NCI-H1694 (cell line): ENCODE results near the gene NGFR.

ENCODE experiments used
- DNase-seq: peaks from one replicate; lab custom pipeline; 2025; lab: John Stamatoyannopoulos, UW

NGFR gene

GRCh38 chr17:49494986-49495841 lies at the start of gene NGFR:
Gene NGFR, plus strand, starts transcription at chr17:49495293. Its CDS starts 125 bp downstream, at chr17:49495418.
- DNase-seq = peak; percentile 42

GRCh38 chr17:49445591-49445990 lies 49.5 kb upstream of the NGFR start:
- no peak for DNase-seq

DNA sequence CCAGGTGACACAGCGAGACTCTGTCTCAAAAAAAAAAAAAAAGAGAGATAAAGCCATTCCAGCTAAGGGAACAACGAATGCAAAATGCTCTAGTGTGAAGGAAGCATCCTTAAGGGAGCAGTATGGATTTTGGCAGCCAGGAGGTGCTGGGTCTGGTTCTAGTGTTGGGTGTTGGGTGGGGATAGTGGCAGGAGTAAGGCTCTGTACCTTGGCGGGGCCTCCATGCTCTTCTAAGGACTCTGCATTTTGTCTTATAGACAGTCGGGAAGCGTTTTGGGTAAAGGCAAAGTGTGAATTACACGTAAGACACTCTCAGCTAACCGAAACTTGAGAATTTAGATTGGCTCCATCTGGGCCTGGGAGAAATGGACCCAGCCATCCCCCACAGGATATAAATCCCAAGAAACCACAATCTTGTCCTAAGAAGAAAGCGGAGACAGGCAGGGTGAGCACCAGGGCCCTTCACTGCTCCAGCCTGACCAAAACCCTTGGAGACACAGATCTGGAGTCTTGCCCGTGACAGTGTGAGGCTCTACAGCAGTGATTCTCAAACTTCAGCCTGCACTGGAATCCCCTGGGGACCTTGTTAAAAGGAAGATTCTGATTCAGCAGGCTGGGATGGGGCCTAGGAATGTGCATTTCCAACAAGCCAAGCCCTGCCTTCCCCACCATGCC lies 47.3 kb upstream of the NGFR start:
- no peak for DNase-seq

DNA sequence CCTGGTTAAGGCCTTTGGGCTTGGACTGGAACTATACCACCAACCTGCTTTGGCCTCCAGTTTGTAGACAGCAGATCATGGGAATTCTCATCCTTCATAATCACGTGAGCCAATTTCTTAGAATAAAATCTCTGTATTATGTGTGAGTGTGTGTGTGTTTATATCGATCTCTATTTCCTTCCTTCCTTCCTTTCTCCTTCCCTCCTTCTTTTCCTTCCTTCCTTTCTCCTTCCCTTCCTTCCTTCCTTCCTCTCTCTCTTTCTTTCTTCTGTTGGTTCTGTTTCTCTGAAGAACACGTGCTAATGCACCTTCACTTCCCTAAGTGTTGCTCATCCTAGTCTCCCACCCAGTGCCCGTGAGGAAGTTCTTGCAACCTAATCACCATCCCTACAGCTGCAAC lies 44.9 kb upstream of the NGFR start:
- DNase-seq = no peak

DNA sequence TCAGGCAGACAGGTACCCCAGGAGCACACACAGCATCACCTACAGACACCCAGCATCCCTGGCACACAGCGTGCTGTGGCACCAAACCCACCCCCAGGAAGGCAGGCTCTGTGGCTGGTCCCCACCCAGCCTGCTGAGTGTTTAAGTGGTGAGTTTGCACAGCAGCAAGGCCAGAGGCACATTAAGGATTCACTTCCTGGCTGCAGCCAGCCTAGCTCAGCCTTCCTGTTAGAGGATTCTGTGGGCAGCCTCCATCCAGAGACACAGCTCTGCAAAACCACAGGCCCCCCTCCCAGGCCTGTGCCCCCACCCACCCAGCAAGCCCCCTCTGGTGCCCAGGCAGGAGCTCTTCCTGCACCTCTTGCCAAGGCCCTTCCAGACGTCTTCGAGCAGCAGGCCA lies 44.4 kb upstream of the NGFR start:
- DNase-seq = no peak

DNA sequence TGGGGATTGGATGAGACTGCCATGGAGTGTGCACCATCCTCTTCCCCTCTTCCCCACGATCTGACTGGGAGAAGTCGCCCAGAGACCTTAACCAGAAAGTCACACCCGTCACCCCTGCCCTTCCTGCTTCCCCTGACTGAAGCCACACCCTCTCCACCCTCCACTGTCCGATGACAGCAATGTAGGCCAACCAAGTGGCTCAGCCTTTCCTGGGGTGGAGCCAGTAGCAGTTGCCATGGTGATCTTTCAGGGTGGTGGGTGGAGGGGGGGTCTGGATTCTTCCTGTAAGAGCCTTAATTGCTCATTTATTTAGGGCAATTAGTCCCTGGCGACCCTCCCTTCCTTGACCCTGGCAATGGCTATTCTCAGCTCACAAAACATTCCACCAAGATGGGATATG lies 42.9 kb upstream of the NGFR start:
- DNase-seq = no peak

DNA sequence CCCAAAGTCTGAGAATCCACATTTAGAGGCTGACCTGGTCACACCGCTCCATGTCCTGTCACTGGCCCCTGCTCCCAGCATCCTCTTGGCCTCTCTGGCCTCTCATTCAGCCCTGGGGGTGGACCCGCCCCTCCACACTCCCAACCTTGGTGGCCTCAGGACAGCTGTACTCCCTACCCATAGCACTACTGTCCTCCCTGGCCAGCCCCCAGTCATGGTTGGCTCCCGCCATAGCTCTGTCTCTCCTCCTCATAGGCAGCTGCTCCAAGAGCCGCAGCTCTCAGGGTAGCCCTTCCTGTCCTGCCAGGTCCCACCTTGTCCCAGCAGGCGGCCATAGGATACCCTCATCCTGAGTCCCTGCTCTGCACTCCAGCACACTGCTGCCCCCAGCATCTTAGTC lies 42.4 kb upstream of the NGFR start:
- DNase-seq = no peak

DNA sequence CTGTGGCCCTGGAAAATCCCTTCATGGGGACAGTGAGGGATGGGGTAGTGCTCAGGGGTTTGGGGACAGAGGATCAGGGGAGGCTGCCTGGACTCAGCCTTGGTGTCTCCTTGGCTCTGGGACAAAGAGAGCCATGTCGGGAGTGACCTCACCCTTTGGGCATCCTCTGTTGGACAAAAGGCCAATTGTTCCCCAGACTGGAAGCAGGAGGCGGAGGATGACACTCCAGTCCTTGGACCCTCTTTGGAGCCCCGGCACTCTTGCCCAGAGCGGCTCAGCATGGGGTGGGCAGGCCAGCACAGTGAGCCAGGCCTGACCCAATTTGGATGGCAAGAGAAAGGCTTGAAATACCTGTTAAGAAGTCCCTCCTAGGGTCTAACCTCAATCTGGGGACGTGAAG lies 41.0 kb upstream of the NGFR start:
- no peak for DNase-seq

GRCh38 chr17:49455272-49455861 lies 39.7 kb upstream of the NGFR start:
- DNase-seq = no peak

- no peak for DNase-seq
Measured at GRCh38 chr17:49456183-49456965, 38.7 kb upstream of the NGFR start.

DNA sequence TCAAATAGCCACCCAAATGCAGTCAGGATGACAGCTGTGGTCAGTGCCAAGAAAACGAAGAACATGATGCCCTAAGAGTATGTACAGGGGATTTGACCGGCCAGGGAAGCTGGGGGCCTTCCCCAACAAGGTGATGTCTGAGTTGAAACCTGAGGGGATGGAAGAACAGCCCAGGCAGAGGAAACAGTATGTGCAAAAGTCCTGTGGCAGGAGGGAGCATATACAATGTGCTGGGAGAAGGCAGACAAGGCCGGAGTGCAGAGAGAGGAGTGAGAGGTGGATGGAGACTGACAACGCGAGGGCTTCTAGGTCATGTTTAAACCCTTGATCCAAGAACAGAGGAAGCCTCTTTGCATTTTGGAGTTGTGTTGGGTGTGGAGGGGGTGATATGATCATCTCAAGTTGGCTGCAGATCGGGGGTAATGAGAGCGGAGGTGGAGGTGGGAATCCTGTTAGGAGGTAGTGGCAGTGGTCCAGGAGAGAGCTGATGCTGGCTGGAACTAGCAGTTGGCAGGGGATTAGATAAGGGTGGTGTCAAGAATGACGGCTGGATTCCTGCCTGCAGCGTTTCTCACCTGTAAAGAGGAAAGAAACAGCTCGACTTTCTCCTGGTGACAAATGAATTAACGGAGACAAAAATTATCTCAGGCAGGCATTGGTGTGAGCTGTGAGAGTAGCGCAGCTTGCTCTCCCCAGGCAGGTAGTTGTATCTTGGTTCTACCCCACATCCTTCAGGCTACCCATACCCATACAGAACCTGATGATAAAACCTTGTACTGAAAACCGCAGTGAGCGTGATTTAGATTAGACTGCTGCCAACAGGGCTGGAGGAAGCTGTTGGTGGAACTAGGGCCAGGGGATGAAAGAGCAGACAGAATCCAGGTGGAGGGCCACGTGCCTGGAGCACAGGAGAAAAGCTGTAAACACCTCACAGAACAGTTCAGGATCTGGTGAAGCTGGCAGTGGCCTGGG lies 37.2 kb upstream of the NGFR start:
- DNase-seq = no peak

DNA sequence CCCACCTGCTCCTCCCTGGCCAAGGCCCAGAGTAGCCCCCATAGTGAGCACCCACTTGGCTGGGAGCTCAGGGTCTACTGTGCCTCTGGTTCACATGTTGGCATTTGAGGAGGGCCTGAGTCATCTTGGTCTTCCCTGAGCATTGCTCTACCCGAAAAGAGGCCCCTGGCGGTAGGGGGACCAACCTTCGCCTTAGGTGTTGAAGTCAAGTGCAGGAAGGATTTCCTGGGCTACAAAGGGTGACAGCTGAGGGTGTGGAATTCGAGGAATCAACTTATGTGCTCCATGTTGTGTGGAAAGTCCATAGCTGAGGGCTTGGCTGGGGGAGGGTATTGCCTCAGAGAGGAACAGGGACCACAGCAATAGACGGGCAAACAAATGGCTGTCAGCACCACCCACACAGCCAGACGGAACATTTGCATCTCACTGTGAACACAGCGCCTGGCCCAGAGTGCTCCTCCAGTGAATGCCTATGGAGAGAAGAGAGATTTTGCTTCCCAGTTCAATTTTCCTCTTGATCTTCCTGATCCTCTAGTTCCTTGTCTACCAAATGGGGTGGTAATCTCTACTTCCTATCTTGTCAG lies 35.6 kb upstream of the NGFR start:
- DNase-seq = no peak

- no peak for DNase-seq
Measured at GRCh38 chr17:49460401-49460800, 34.7 kb upstream of the NGFR start.

DNA sequence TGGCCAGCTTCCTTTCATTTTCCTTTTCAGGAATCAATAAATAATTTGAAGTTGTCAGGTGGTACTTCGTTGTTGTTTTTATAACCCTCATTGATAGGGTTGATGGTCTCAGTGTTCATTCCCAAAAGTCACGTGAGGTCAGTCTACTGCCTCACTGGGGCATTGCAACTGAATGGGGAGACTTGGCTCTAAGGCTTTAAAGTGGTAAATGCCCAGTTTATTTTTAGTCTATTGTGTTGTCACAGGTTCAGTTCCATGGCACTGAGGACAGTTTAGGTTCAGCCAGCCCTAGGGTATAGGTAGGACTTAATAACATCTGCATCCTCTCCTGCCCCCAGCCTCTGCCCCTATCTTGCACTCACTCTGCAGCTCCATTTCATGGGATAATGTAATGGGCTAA lies 33.5 kb upstream of the NGFR start:
- no peak for DNase-seq

- no peak for DNase-seq
Measured at GRCh38 chr17:49464049-49464448, 31.0 kb upstream of the NGFR start.

DNA sequence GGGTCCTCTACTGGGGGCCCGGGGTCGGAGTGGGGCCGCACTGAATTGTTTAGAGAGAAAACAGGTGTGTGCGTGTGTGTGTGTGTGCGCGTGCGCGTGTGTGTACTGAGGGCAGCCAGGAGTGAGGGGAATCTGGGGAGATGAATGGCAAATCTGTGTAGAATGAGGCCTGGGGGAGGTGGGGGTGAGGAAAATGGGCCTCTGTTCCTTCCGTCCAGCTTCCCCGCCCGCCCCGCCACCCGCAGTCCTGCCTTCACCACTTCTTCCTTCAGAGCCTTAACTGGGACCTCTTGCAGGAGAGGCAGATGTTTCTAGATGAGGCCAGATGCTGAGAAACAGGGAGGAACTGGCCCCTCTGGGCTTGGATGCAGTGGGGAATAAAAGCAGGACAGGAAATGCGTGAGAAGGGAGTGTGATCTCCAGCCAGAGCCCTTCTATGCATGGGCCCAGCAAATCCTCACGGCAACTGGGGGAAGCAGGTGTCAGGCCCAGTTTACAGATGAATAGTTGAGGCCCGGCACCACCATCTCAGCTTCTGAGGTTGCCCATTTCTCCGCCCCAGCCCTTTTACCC lies 29.7 kb upstream of the NGFR start:
- DNase-seq = no peak

DNA sequence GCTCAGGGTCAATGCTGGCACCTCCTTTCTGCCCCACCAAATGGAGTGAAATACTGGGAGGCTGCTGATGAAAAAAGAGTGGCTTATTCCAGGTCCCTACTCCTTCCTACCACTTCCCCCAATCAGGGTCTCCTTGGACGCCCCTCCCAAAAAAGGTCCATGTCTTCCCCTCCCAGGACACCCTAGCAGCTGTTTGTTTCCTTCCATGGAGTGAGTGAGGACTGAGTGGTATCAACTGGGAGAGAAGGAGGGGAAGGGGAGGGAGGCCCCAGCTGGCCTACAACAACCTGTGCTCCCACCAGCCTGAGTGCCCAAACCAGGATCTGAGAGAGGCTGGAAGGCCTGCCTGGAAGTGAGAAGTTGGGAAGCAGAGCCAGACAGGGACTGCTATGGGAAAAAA lies 28.7 kb upstream of the NGFR start:
- DNase-seq = no peak

- DNase-seq = no peak
Measured at GRCh38 chr17:49467175-49467574, 27.9 kb upstream of the NGFR start.

DNA sequence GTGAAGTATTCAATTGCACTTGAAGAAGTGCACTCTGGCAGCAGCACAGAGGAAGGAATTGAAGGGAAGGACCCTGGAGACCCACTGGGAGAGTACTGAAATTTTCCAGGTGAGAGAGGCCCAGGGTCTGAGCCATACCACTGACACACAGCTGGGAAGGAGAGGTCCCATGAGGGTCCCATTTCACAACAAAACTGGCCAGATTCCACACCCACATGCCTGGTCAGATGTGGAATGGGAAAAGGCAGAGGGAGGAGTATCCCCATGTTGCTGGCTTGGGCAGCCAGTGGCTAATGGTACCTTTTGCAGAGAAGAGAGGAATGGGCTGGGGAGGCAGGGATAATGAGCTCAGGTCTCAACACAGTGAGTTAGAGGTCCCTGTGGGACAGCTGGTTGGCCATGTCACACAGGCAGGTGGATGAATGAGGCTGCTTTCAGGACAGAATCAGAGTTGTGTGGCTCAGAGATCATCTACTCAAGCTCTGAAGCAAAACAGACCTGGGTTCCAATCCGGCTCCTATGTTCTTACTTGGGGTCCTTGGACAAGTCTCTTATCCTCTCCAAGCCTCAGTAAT lies 26.2 kb upstream of the NGFR start:
- no peak for DNase-seq
